HEK293 (cell line): ENCODE measurements around the gene BCAT1.

ENCODE experiments used
- CTCF ChIA-PET: fragments of 350-600 bp; formaldehyde crosslinking; extraction: SDS; loops from one replicate; lab custom pipeline; 2021; ENCODE audit warnings: antibody characterized with exemption; lab: Yijun Ruan, JAX
- POLR2A ChIA-PET: fragments of 300-600 bp; formaldehyde crosslinking; extraction: SDS; loops from one replicate; lab custom pipeline; 2020; ENCODE audit warnings: antibody characterized with exemption, inconsistent platforms; lab: Yijun Ruan, JAX
- H3K27ac ChIP-seq: fragments of 200-500 bp; sonication (Bioruptor generic); 2 replicates; pipeline ENCODE4 v1.5.1; 2014; ENCODE audit warnings: low read depth, low read length, control low read depth, inconsistent platforms; ENCODE audit errors: extremely low read depth
- H3K36me3 ChIP-seq, 2 experiments: fragments of 200-500 bp in 1 of 2; sonication (Bioruptor generic) in 1 of 2; 1 replicate in 1 of 2; 2 replicates in 1 of 2; pipeline ENCODE4 v1.5.1; 2014 to 2017; ENCODE audit warnings: inconsistent platforms in 2 of 2, low read length in 2 of 2; ENCODE audit not compliant: control insufficient read depth in 2 of 2, insufficient read depth in 1 of 2
- H3K4me1 ChIP-seq: fragments of 200-500 bp; sonication (Bioruptor generic); 2 replicates; pipeline ENCODE4 v1.5.1; 2014; ENCODE audit warnings: mild to moderate bottlenecking, low read length, inconsistent platforms; ENCODE audit not compliant: control insufficient read depth, insufficient read depth
- H3K4me3 ChIP-seq: 2 replicates; pipeline ENCODE4 v1.5.1; 2011; ENCODE audit warnings: low read depth, mild to moderate bottlenecking, control low read depth, low read length, moderate library complexity
- H3K9me3 ChIP-seq: fragments of 200-500 bp; sonication (Bioruptor generic); 2 replicates; pipeline ENCODE4 v1.5.1; 2014; ENCODE audit warnings: low read depth, low read length, inconsistent platforms; ENCODE audit not compliant: control insufficient read depth, insufficient read depth
- BCL11A ChIP-seq: fragments of 450-650 bp; formaldehyde crosslinking; IDR thresholded peaks from 2 replicates; pipeline ENCODE4 v1.5.1; 2016; ENCODE audit warnings: low read depth, missing biosample characterization, missing genetic modification characterization
- SETDB1 ChIP-seq: IDR thresholded peaks from one replicate; pipeline ENCODE4 v1.6.1; 2017; ENCODE audit warnings: mild to moderate bottlenecking, low read length, moderate library complexity, mixed read lengths; ENCODE audit not compliant: insufficient read length
- ZFP3 ChIP-seq: fragments of 450-650 bp; formaldehyde crosslinking; IDR thresholded peaks from 2 replicates; pipeline ENCODE4 v1.5.1; 2016; ENCODE audit warnings: low read depth, missing biosample characterization, missing genetic modification characterization
- ZFP37 ChIP-seq: fragments of 450-650 bp; formaldehyde crosslinking; IDR thresholded peaks from 2 replicates; pipeline ENCODE4 v1.5.1; 2016; ENCODE audit warnings: missing biosample characterization, missing genetic modification characterization
- ZIC2 ChIP-seq: fragments of 450-650 bp; formaldehyde crosslinking; IDR thresholded peaks from 2 replicates; pipeline ENCODE4 v1.5.1; 2016; ENCODE audit warnings: missing biosample characterization, missing genetic modification characterization
- ZNF24 ChIP-seq: fragments of 450-650 bp; formaldehyde crosslinking; IDR thresholded peaks from 2 replicates; pipeline ENCODE4 v1.5.1; 2016; ENCODE audit warnings: missing biosample characterization, missing genetic modification characterization
- ZNF324 ChIP-seq: fragments of 450-650 bp; formaldehyde crosslinking; IDR thresholded peaks from 2 replicates; pipeline ENCODE4 v1.5.1; 2016; ENCODE audit warnings: missing biosample characterization, missing genetic modification characterization
- ZNF341 ChIP-seq: fragments of 450-650 bp; formaldehyde crosslinking; IDR thresholded peaks from 2 replicates; pipeline ENCODE4; 2016; ENCODE audit warnings: low read depth, missing biosample characterization, missing genetic modification characterization
- ZNF433 ChIP-seq: fragments of 450-650 bp; formaldehyde crosslinking; IDR thresholded peaks from 2 replicates; pipeline ENCODE4 v1.5.1; 2016; ENCODE audit warnings: missing biosample characterization, missing genetic modification characterization, low read depth
- ZNF48 ChIP-seq: fragments of 450-650 bp; formaldehyde crosslinking; IDR thresholded peaks from 2 replicates; pipeline ENCODE4 v1.5.1; 2016; ENCODE audit warnings: missing biosample characterization, missing genetic modification characterization
- ZNF555 ChIP-seq: fragments of 450-650 bp; formaldehyde crosslinking; conservative IDR thresholded peaks from 2 replicates; pipeline ENCODE4 v1.5.1; 2017; ENCODE audit warnings: missing biosample characterization, mild to moderate bottlenecking, missing genetic modification characterization, inconsistent platforms
- ZNF560 ChIP-seq: fragments of 450-650 bp; formaldehyde crosslinking; IDR thresholded peaks from 2 replicates; pipeline ENCODE4 v1.5.1; 2017; ENCODE audit warnings: missing biosample characterization, missing genetic modification characterization, borderline replicate concordance
- ZNF571 ChIP-seq: fragments of 450-650 bp; formaldehyde crosslinking; IDR thresholded peaks from 2 replicates; pipeline ENCODE4 v1.5.0; 2017; ENCODE audit warnings: missing biosample characterization, missing genetic modification characterization
- ZNF596 ChIP-seq: fragments of 450-650 bp; IDR thresholded peaks from 2 replicates; pipeline ENCODE4 v1.5.0; 2018; ENCODE audit warnings: missing biosample characterization, mild to moderate bottlenecking, missing genetic modification characterization, moderate library complexity
- ZNF623 ChIP-seq: fragments of 450-650 bp; formaldehyde crosslinking; IDR thresholded peaks from 2 replicates; pipeline ENCODE4 v1.5.1; 2016; ENCODE audit warnings: missing biosample characterization, missing genetic modification characterization
- ZNF785 ChIP-seq: fragments of 450-650 bp; formaldehyde crosslinking; IDR thresholded peaks from 2 replicates; pipeline ENCODE4 v1.5.1; 2016; ENCODE audit warnings: missing biosample characterization, missing genetic modification characterization
- ZNF792 ChIP-seq: fragments of 450-650 bp; formaldehyde crosslinking; IDR thresholded peaks from 2 replicates; pipeline ENCODE4 v1.5.1; 2016; ENCODE audit warnings: missing biosample characterization, missing genetic modification characterization
- ZNF830 ChIP-seq: fragments of 450-650 bp; IDR thresholded peaks from 2 replicates; pipeline ENCODE4 v1.5.0; 2018; ENCODE audit warnings: missing biosample characterization, missing genetic modification characterization, low read depth, mild to moderate bottlenecking, moderate library complexity
- TF ChIP-seq, protein P1 (sequence below): fragments of 450-650 bp; formaldehyde crosslinking; IDR thresholded peaks from 2 replicates; pipeline ENCODE4 v1.5.1; 2016; ENCODE audit warnings: missing biosample characterization, missing genetic modification characterization
- TF ChIP-seq, protein P2 (sequence below): fragments of 450-650 bp; formaldehyde crosslinking; IDR thresholded peaks from 2 replicates; pipeline ENCODE4 v1.5.1; 2016; ENCODE audit warnings: missing biosample characterization, missing genetic modification characterization
- TF ChIP-seq, protein P3 (sequence below): fragments of 450-650 bp; formaldehyde crosslinking; IDR thresholded peaks from 2 replicates; pipeline ENCODE4 v1.5.1; 2016; ENCODE audit warnings: missing biosample characterization, missing genetic modification characterization
- TF ChIP-seq, protein P4 (sequence below): fragments of 450-650 bp; formaldehyde crosslinking; IDR thresholded peaks from 2 replicates; pipeline ENCODE4 v1.5.1; 2016; ENCODE audit warnings: missing biosample characterization, missing genetic modification characterization
- TF ChIP-seq, protein P5 (sequence below): sonication (generic); formaldehyde crosslinking; IDR thresholded peaks from 2 replicates; pipeline ENCODE4 v1.8.1; 2022; ENCODE audit warnings: mild to moderate bottlenecking, moderate library complexity, missing genetic modification reagents
- TF ChIP-seq, protein P6 (sequence below): fragments of 450-650 bp; formaldehyde crosslinking; IDR thresholded peaks from 2 replicates; pipeline ENCODE4 v1.5.1; 2017; ENCODE audit warnings: missing biosample characterization, missing genetic modification characterization

BCAT1 gene

DNA sequence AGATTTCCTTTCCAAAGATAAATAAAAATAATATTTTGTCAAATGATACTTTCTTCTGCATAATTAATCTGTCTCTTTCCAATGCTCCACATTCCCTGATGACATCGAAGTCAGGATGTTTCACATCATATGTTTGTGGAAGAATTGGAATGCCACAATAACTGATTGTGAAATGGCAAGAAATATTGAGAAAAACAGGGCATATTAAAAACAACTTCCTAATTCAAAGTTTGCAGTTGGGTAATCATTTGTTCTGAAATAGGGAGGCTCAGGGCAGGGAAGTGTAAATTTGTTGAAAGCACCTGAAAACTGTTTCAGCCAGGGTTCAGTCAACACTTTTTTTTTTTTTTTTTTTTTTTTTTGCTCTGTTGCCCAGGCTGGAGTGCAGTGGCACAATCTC lies 50.7 kb downstream of the BCAT1 start:
- H3K27ac ChIP-seq, result no peak overlapping the region
- no peaks in the 10 kb centered on the region for H3K9me3 ChIP-seq
- TF ChIP-seq ZFP3 (tag by site-specific recombination), result no peak
- TF ChIP-seq ZNF623 (tag by site-specific recombination), result no peak
- TF ChIP-seq, protein P1, sequence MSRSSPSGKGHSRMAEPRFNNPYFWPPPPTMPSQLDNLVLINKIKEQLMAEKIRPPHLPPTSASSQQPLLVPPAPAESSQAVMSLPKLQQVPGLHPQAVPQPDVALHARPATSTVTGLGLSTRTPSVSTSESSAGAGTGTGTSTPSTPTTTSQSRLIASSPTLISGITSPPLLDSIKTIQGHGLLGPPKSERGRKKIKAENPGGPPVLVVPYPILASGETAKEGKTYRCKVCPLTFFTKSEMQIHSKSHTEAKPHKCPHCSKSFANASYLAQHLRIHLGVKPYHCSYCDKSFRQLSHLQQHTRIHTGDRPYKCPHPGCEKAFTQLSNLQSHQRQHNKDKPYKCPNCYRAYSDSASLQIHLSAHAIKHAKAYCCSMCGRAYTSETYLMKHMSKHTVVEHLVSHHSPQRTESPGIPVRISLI (tag by site-specific recombination), result 0 out of 2 replicates have a peak, but pooled peaks have one; percentile 77
- TF ChIP-seq ZNF24, result no peak
- TF ChIP-seq ZNF433 (tag by site-specific recombination), result no peak
- ChIA-PET CTCF (no interaction called here), POLR2A (no interaction called here)
- no peaks in the 10 kb centered on the region for H3K36me3 ChIP-seq
- no peak overlapping the region for H3K4me3 ChIP-seq
- peaks cover 2% of the 10 kb centered on the region; the same call in 1 of the 2 replicates for H3K4me1 ChIP-seq

DNA sequence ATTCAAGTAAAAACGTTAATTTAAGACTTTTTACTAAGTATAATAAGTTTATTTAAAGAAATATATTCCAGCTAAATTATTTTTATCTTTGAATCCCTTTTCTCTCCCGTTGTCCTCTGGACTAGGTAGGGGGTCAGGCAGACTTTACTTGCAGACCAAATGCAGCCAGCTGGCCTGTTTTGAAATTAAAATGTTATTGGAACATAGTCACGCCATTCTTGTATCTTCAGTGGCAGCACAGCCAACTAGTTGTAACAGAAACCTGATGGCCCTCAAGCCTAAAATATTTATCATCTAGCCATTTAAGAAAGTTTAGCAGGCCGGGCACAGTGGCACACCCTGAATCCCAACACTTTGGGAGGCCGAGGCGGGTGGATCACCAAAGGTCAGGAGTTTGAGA lies 52.7 kb downstream of the BCAT1 start:
- Histone ChIP-seq H3K4me1 (peaks cover 2% of the 10 kb centered on the region; the same call in 1 of the 2 replicates), H3K4me3 (no peak overlapping the region), H3K9me3 (no peaks in the 10 kb centered on the region), H3K27ac (no peak overlapping the region), H3K36me3 (no peaks in the 10 kb centered on the region)
- CTCF ChIA-PET, result interaction anchor here (0.9 kb wide), 1 partner anchor 8 kb away, joined by 4 read pairs; no protein-coding TSS in a partner anchor
- TF ChIP-seq ZNF555 (no peak), ZNF341 (no peak), ZNF792 (tag by site-specific recombination) (no peak), ZNF324 (no peak), ZNF596 (tag by site-specific recombination) (no peak), ZNF48 (tag by site-specific recombination) (no peak), ZNF830 (tag by site-specific recombination) (no peak), ZNF560 (tag by site-specific recombination) (no peak), ZFP37 (tag by site-specific recombination) (no peak), ZIC2 (tag by site-specific recombination) (no peak), ZNF571 (tag by site-specific recombination) (no peak), ZNF785 (tag by site-specific recombination) (no peak), SETDB1 (no peak), BCL11A (tag by site-specific recombination) (no peak)
- TF ChIP-seq, protein P2, sequence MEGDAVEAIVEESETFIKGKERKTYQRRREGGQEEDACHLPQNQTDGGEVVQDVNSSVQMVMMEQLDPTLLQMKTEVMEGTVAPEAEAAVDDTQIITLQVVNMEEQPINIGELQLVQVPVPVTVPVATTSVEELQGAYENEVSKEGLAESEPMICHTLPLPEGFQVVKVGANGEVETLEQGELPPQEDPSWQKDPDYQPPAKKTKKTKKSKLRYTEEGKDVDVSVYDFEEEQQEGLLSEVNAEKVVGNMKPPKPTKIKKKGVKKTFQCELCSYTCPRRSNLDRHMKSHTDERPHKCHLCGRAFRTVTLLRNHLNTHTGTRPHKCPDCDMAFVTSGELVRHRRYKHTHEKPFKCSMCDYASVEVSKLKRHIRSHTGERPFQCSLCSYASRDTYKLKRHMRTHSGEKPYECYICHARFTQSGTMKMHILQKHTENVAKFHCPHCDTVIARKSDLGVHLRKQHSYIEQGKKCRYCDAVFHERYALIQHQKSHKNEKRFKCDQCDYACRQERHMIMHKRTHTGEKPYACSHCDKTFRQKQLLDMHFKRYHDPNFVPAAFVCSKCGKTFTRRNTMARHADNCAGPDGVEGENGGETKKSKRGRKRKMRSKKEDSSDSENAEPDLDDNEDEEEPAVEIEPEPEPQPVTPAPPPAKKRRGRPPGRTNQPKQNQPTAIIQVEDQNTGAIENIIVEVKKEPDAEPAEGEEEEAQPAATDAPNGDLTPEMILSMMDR (tag by site-specific recombination), result no peak
- TF ChIP-seq, protein P3, sequence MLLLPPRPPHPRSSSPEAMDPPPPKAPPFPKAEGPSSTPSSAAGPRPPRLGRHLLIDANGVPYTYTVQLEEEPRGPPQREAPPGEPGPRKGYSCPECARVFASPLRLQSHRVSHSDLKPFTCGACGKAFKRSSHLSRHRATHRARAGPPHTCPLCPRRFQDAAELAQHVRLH (tag by site-specific recombination), result no peak
- TF ChIP-seq, protein P4, sequence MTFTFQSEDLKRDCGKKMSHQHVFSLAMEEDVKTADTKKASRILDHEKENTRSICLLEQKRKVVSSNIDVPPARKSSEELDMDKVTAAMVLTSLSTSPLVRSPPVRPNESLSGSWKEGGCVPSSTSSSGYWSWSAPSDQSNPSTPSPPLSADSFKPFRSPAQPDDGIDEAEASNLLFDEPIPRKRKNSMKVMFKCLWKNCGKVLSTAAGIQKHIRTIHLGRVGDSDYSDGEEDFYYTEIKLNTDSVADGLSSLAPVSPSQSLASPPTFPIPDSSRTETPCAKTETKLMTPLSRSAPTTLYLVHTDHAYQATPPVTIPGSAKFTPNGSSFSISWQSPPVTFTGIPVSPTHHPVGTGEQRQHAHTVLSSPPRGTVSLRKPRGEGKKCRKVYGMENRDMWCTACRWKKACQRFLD (tag by site-specific recombination), result no peak
- TF ChIP-seq, protein P5, sequence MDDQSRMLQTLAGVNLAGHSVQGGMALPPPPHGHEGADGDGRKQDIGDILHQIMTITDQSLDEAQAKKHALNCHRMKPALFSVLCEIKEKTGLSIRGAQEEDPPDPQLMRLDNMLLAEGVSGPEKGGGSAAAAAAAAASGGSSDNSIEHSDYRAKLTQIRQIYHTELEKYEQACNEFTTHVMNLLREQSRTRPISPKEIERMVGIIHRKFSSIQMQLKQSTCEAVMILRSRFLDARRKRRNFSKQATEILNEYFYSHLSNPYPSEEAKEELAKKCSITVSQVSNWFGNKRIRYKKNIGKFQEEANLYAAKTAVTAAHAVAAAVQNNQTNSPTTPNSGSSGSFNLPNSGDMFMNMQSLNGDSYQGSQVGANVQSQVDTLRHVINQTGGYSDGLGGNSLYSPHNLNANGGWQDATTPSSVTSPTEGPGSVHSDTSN, result no peak
- TF ChIP-seq, protein P1 (tag by site-specific recombination), result no peak
- TF ChIP-seq, protein P6, sequence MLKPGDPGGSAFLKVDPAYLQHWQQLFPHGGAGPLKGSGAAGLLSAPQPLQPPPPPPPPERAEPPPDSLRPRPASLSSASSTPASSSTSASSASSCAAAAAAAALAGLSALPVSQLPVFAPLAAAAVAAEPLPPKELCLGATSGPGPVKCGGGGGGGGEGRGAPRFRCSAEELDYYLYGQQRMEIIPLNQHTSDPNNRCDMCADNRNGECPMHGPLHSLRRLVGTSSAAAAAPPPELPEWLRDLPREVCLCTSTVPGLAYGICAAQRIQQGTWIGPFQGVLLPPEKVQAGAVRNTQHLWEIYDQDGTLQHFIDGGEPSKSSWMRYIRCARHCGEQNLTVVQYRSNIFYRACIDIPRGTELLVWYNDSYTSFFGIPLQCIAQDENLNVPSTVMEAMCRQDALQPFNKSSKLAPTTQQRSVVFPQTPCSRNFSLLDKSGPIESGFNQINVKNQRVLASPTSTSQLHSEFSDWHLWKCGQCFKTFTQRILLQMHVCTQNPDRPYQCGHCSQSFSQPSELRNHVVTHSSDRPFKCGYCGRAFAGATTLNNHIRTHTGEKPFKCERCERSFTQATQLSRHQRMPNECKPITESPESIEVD (tag by site-specific recombination), result no peak
- TF ChIP-seq, all 188 proteins: peak for 0
- POLR2A ChIA-PET, result no interaction called here
